Stimulated activated CD8-positive, alpha-beta memory T cell treated with anti-CD3 and anti-CD28 coated beads, Interleukin-7, amount 100 ng/mL, for 4 hours (primary cell): ENCODE results near the gene ADARB2.
"Not testable (repeated sequence)": the region's sequence is repeated elsewhere in the genome, so short reads cannot be mapped to it uniquely, and the experiment has no call there.

Experiments
- DNase-seq, 2 donors: peaks; one replicate each; pipeline ENCODE4 v3.0.0-alpha.2; 2020; ENCODE audit warnings: low read depth in 2 of 2

ADARB2 gene

GRCh38 chr10:1255118-1255517 lies 482.2 kb downstream of the ADARB2 start:
- no peak for DNase-seq

GRCh38 chr10:1253523-1254353 lies 483.6 kb downstream of the ADARB2 start:
- no peak for DNase-seq

- no peak for DNase-seq
Measured at GRCh38 chr10:1251769-1252168, 485.6 kb downstream of the ADARB2 start.

- DNase-seq: no peak
Measured at GRCh38 chr10:1249142-1249920, 488.0 kb downstream of the ADARB2 start.

- DNase-seq: not testable (repeated sequence)
Measured at GRCh38 chr10:1248262-1248630, 489.1 kb downstream of the ADARB2 start.

GRCh38 chr10:1247598-1248261 lies 489.6 kb downstream of the ADARB2 start:
- no peak for DNase-seq

GRCh38 chr10:1244493-1244892 lies 492.8 kb downstream of the ADARB2 start:
- DNase-seq: no peak

GRCh38 chr10:1243486-1244234 lies 493.7 kb downstream of the ADARB2 start:
- no peak for DNase-seq

GRCh38 chr10:1242975-1243374 lies 494.4 kb downstream of the ADARB2 start:
- DNase-seq: no peak

- DNase-seq: no peak
Measured at GRCh38 chr10:1241973-1242935, 495.1 kb downstream of the ADARB2 start.

- no peak for DNase-seq
Measured at GRCh38 chr10:1241322-1241890, 495.9 kb downstream of the ADARB2 start.

GRCh38 chr10:1240341-1240775 lies 497.0 kb downstream of the ADARB2 start:
- DNase-seq: no peak

- DNase-seq: no peak
Measured at GRCh38 chr10:1233031-1233430, 504.3 kb downstream of the ADARB2 start.

- DNase-seq: no peak
Measured at GRCh38 chr10:1232164-1232911, 505.0 kb downstream of the ADARB2 start.

GRCh38 chr10:1230592-1231275 lies 506.6 kb downstream of the ADARB2 start:
- DNase-seq: no peak

- DNase-seq: no peak
Measured at GRCh38 chr10:1230138-1230537, 507.2 kb downstream of the ADARB2 start.

GRCh38 chr10:1229574-1229973 lies 507.8 kb downstream of the ADARB2 start:
- DNase-seq: no peak

GRCh38 chr10:1229116-1229515 lies 508.2 kb downstream of the ADARB2 start:
- DNase-seq: no peak

GRCh38 chr10:1228467-1228975 lies 508.8 kb downstream of the ADARB2 start:
- no peak for DNase-seq
